K562 (cell line): ENCODE measurements around the gene KLK10.

Experiments
- EHMT2 ChIP-seq: fragments of 450-650 bp; IDR thresholded peaks from 2 replicates; pipeline ENCODE4 v1.6.1; 2018; ENCODE audit warnings: antibody characterized with exemption
- LEF1 ChIP-seq: fragments of 450-650 bp; IDR thresholded peaks from 2 replicates; pipeline ENCODE4 v1.6.1; 2016; ENCODE audit warnings: mild to moderate bottlenecking
- OTX1 ChIP-seq: fragments of 450-650 bp; formaldehyde crosslinking; IDR thresholded peaks from 2 replicates; pipeline ENCODE4 v1.4.0; 2022; ENCODE audit warnings: mild to moderate bottlenecking
- POLR2A ChIP-seq: fragments of 450-650 bp; conservative IDR thresholded peaks from 2 replicates; pipeline ENCODE4 v1.6.1; 2016
- RBM17 ChIP-seq: fragments of 200-400 bp; formaldehyde crosslinking; IDR thresholded peaks from 2 replicates; pipeline ENCODE4 v1.6.1; 2017; ENCODE audit warnings: low read depth, mild to moderate bottlenecking, low read length, borderline replicate concordance
- SRSF1 ChIP-seq: fragments of 200-400 bp; formaldehyde crosslinking; IDR thresholded peaks from 2 replicates; pipeline ENCODE4 v1.6.1; 2017; ENCODE audit warnings: mild to moderate bottlenecking, low read depth, low read length, moderate library complexity
- TF ChIP-seq, protein P1 (sequence below), 3 experiments: IDR thresholded peaks in 2 of 3; conservative IDR thresholded peaks in 1 of 3; 2 replicates each; pipeline ENCODE4 v1.5.1; 2011 to 2012; ENCODE audit warnings: low read length in 3 of 3, mild to moderate bottlenecking in 3 of 3, control low read depth in 2 of 3, improper control_type of control experiment in 1 of 3, inconsistent platforms in 1 of 3, low read depth in 1 of 3, mixed read lengths in 1 of 3, moderate library complexity in 1 of 3; ENCODE audit not compliant: insufficient read depth in 2 of 3
- TF ChIP-seq, protein P2 (sequence below): fragments of 450-650 bp; IDR thresholded peaks from 2 replicates; pipeline ENCODE4 v1.6.1; 2016; ENCODE audit warnings: missing biosample characterization, missing genetic modification characterization

DNA sequence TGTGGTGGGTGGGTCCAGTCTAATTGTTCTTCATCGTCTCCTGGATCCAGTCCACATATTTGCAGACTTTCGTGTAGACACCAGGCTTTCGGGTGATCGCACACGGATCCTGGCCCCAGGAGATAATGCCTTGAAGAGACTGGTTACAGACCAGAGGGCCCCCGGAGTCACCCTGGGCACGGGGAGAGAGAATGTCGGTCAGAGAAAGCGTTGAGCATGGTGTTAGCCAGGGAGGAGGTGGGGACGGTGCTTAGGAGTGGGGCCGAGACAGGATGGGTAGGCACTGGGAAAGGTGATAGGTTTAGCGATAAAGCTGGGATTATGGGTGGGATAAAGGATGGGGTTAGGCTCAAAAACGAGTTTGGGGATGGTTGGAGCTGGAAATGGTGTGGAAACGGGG is 3.0 kb upstream of the KLK10 start:
- no peak for TF ChIP-seq EHMT2
- TF ChIP-seq, protein P1, sequence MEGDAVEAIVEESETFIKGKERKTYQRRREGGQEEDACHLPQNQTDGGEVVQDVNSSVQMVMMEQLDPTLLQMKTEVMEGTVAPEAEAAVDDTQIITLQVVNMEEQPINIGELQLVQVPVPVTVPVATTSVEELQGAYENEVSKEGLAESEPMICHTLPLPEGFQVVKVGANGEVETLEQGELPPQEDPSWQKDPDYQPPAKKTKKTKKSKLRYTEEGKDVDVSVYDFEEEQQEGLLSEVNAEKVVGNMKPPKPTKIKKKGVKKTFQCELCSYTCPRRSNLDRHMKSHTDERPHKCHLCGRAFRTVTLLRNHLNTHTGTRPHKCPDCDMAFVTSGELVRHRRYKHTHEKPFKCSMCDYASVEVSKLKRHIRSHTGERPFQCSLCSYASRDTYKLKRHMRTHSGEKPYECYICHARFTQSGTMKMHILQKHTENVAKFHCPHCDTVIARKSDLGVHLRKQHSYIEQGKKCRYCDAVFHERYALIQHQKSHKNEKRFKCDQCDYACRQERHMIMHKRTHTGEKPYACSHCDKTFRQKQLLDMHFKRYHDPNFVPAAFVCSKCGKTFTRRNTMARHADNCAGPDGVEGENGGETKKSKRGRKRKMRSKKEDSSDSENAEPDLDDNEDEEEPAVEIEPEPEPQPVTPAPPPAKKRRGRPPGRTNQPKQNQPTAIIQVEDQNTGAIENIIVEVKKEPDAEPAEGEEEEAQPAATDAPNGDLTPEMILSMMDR (IDR thresholded peaks at IDR 0.05 in 2 of 3, conservative IDR thresholded peaks at IDR 0.05 in 1 of 3; ENCODE audit: insufficient read depth in 2 of 3, low read depth in 1 of 3, low read length in 3 of 3), result no peak
- TF ChIP-seq LEF1, result no peak
- TF ChIP-seq RBM17, result no peak
- TF ChIP-seq POLR2A, result no peak
- TF ChIP-seq, protein P2, sequence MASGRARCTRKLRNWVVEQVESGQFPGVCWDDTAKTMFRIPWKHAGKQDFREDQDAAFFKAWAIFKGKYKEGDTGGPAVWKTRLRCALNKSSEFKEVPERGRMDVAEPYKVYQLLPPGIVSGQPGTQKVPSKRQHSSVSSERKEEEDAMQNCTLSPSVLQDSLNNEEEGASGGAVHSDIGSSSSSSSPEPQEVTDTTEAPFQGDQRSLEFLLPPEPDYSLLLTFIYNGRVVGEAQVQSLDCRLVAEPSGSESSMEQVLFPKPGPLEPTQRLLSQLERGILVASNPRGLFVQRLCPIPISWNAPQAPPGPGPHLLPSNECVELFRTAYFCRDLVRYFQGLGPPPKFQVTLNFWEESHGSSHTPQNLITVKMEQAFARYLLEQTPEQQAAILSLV (tag), result no peak
- TF ChIP-seq OTX1 (CRISPR knock-in tag), result no peak
- TF ChIP-seq SRSF1, result no peak
